HG02763 (cell line): Measurements from ENCODE around the gene KCNJ11.
A peak's percentile ranks its signal among the peaks of the same experiment; 100 is the strongest.
"Not testable (repeated sequence)": the region's sequence is repeated elsewhere in the genome, so short reads cannot be mapped to it uniquely, and the experiment has no call there.

ENCODE experiments used
- ATAC-seq: cut with Tn5 transposase; IDR thresholded peaks from one replicate; pipeline ENCODE4 v1.9.1; 2021; ENCODE audit warnings: mild to moderate bottlenecking, moderate library complexity; ENCODE audit not compliant: unreplicated experiment

Gene KCNJ11

DNA sequence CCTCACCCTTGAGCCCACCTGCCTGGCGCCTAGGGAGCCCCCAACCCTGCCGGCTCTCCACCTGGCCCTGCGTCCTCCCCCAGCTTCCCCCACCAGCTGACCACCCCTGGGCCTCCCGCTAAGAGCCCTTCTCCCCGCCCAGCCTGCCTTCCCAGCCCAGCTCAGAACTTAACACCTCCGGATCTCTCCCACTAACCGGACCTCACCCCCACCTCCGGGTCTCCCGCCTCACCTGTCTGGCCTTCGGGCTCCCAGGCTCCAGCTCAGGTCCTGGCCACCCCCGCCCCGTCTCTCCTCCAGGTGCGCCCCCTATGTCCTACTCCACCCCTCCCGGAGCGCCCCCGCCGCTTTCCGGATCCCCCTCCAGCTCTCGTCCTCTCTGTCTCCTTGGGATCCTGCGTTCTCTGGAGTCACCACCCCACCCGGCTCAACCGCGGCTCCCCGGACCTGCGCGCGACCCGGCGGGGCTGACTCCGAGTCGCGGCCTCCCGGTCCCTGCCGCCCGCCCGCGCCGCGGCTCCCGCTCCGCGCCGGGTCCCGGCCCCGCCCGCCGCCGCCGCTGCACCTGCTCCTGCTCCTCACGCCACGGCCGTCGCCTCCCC, at the start of gene KCNJ11:
TSS of gene KCNJ11 (minus strand) at position 51 of the 602 bp plus-strand sequence. CDS start 568 bp downstream, outside the sequence.
- ATAC-seq = peak; percentile 37

- ATAC-seq = no peak
Observed at GRCh38 chr11:17437366-17437765, 48.9 kb upstream of the KCNJ11 start.

DNA sequence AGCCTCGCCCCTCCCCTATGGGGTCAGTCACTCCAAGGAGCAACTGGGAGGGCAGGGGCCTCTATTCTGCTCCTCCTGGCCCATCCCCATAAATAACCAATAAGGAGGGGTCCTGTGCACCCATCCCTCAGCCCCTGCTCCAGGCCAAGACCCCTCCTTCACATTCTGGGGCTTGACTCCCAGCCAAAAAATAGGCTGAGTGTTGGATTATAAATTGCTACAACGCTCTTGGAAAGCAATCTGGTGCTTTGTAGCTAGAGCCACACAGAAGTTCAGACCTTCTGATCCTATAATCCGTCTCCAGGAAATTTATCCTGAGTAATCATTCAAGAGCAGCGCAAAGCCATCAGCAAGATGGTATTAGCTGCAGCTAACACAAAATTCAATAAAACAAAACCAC, 45.6 kb upstream of the KCNJ11 start:
- no peak for ATAC-seq

DNA sequence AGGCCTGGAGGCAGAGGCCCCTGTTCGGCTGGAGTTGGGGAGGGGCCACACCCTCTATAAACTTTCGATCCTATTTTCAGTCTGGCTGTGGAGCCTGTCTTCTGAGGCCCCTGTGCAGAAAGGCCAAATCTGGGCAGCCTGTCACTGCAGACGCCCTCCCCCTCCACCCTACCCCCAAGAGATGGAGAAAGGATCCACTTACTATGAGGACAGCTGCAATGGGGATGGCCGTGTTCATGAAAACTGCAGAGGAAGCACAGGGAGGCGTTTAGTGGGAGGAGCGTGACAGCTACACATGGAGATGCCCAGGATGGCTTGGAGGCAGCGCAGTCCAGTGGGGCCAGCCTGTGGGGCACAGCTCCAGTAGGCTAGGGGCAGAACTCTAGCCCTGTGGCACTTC, 43.5 kb upstream of the KCNJ11 start:
- no peak for ATAC-seq

DNA sequence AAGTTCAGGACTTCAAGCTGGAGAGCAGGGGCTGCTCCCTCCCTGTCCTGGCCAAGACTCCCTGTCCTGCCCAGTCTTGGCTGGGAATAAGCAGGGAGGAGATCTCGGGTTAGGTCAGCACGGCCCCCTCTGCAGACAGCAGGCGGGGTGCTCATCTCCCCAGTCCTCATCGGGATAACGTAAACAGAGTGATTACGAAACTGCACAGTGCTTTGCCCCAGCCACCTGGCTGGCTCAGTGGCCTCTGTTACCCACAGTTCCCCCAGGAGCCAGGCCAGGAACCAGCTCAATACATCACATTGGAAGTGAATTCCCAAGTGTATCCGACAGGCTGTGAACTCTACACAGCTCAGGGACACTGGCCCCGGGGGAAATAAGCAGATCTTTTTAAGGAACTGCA, 42.7 kb upstream of the KCNJ11 start:
- no peak for ATAC-seq

GRCh38 chr11:17430616-17431015, 42.2 kb upstream of the KCNJ11 start:
- ATAC-seq = no peak

DNA sequence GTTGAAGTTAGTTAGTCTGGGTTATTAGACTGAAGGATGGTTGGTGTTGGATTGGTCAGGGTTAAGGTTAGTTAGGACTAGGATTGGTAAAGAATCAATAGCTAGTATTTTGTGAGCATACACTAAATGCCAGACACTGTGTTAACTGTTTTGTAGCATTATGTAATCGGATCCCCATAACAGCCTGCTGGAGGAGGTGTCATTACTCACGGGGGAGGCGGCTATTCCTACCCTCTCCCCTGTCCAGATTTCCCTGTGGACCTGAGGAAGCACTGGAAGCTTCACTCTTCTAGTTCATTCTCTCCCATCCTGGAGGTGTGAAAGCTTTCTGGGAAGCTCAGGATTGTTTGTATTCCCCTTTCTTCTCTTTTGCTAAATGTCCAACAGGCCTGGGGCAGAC, 40.5 kb upstream of the KCNJ11 start:
- no peak for ATAC-seq

DNA sequence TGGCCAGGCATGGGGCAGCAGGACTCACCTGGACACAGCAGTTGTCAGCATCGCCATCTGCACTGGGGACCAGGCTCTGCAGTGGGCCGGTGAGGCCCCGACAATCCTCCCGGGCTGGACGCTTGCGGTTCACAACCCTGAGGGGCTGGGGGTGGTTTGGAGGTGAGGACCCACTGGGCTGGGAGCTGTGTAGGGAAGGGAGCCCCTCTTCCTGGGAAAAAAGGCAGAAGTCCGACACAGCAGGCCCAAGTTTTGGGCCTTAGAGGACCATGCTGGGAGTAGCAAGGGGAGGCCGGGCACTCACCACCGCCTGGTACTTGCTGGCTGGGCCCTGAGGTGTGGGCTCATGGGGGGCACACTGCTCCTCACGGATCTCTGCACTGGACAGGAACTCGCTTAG, 39.8 kb upstream of the KCNJ11 start:
- ATAC-seq = no peak

DNA sequence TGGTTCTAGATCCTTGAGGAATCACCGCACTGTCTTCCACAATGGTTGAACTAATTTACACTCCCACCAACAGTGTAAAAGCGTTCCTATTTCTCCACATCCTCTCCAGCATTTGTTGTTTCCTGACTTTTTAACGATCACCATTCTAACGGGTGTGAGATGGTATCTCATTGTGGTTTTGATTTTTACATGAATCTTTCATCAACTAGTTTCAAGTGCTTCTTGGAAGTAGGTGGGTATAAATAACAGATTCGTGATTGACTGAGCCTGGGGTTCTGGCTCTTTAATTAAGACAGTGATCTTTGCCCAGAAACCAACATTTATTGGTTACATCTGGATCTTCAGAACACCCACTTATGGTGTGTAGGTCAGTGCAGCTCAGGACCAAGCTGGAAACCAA, 37.8 kb upstream of the KCNJ11 start:
- not testable (repeated sequence) for ATAC-seq

DNA sequence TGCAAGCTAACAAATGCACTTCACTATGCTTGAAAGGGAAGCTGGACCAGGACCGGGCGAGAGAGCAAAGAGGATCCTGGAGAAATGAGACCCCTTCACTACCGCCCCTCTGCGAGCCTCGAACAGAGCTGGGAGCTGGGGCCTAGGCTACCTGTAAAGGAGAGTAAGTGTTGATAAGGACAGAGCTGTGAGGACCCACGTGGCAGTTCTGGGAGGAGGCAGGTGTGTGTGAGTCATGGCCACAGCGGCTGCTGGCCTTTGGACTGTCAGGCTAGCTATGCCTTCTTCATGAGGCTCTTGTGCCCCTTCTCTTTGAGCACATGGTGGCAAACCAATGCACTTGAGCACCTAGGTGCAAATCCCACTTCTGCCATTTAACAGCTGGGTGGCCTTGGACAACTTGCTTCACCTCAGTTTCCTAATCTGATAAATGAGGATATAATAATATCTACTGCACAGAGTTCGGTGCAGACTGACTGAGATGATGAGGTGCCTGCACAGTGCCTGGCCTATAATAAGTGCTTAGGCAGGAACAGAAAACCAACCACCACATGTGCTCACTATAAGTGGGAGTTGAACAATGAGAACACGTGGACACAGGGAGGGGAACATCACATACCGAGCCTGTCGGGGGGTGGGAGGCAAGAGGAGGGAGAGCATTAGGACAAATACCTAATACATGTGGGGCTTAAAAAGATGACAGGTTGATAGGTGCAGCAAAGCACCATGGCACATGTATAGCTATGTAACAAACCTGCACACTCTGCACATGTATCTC, 35.3 kb upstream of the KCNJ11 start:
- no peak for ATAC-seq

GRCh38 chr11:17421781-17422180, 33.3 kb upstream of the KCNJ11 start:
- no peak for ATAC-seq

DNA sequence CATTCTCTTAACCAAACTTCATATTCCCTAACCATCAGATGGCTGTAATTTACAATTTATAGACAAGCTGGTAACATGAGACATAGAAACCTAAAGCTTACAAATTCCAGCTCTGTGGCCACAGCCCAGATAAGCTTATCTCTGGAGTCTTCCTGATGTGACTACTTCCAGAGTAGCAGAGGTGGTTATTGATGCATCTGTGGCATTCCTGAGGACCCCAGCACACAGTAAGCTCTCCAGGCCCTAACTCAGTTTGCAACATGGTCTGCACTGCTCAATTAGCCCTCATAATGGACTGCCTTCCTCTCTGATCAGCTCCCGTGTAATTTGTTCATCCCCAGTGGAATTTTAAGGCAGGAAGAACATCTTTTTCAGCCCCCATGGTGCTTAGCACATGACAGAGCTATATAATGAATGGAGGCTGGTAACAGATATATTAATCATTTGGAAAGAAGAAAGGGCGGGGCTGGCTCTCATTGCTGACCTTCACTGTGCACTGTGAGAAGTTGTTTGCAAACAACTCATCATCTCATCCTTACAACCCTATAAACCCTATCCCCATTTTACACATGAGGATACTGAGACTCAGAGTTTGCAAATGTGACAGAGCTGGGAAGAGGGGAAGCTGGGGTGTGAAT, 30.1 kb upstream of the KCNJ11 start:
- ATAC-seq = no peak

- ATAC-seq = no peak
Observed at GRCh38 chr11:17416492-17416891, 28.0 kb upstream of the KCNJ11 start.

GRCh38 chr11:17415523-17416104, 27.2 kb upstream of the KCNJ11 start:
- ATAC-seq = no peak

GRCh38 chr11:17414992-17415391, 26.5 kb upstream of the KCNJ11 start:
- ATAC-seq = no peak

DNA sequence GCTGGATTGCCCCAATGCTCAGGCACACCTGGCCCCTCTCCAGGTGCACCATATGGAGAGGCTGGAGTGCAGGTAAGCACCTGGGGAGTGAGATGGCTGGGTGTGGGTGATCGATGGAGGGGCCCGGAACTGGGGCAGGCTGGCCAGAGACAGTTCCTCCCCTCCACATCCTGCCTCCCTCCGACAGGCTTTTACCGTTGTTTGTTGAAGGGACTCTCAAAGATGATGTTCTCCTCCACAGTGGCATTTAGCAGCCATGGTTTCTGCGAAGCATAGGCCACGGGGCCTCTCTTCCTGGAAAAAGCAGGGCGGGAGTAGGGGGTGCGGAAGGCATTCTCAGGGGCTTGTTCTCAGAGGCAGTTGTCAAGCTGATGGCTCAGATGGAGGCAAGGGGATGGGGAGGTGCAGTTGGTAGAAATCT, 25.9 kb upstream of the KCNJ11 start:
- no peak for ATAC-seq

GRCh38 chr11:17413414-17414316, 25.2 kb upstream of the KCNJ11 start:
- ATAC-seq = no peak

GRCh38 chr11:17412488-17413180, 24.2 kb upstream of the KCNJ11 start:
- ATAC-seq = no peak

DNA sequence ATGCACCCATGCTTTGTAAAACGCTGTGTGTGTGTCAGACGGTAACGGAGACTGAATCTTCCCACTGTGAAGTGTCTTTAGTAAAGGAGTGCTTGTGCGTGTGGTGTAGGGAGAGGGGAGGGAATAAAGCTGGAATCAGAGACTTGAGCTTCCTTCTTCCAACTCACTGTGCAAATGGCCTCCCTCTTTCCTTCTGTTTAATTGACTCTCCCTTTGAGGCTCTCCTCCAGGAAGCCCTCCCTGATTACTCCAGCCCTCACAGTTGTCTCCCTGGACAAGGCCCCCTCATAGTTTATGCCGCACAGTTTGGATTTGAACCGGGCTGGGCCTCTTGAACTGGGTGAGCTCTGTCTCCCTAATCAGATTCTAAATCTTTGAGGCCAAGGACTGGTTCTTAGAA, 23.0 kb upstream of the KCNJ11 start:
- no peak for ATAC-seq
